H1 (cell line): ENCODE measurements around the gene SLC9A7. TPM values are rescaled to one million over a fixed set of nuclear protein-coding genes. Genes with fewer than 3 reads are reported as not detected.

ENCODE experiments used
- CTCF ChIA-PET: fragments of 300-600 bp; sonication (Branson Sonifier 250); formaldehyde crosslinking; loops from one replicate; lab custom pipeline; 2021; ENCODE audit not compliant: partially characterized antibody; lab: Charles Lee
- POLR2A ChIA-PET: fragments of 300-600 bp; sonication (Branson Sonifier 250); formaldehyde crosslinking; loops from one replicate; lab custom pipeline; 2021; ENCODE audit warnings: inconsistent platforms; ENCODE audit not compliant: partially characterized antibody; lab: Charles Lee
- DNase-seq, 2 experiments: peaks; one replicate each; pipeline versions ENCODE4 v3.0.0 to v3.0.0-alpha.2; 2010 to 2022; ENCODE audit warnings: low spot score in 2 of 2, low read depth in 1 of 2, mixed read lengths in 1 of 2
- FAIRE-seq: peaks from 2 replicates; lab custom pipeline; 2011; peaks lifted over from hg19 to GRCh38; lab: Jason Lieb, UNC
- H2AFZ ChIP-seq: 2 replicates; pipeline ENCODE4 v1.8.1; 2012; ENCODE audit warnings: low read length, inconsistent platforms
- H2AK5ac ChIP-seq: 2 replicates; pipeline ENCODE4 v1.6.1; 2013; ENCODE audit warnings: low read depth, low read length
- H2BK120ac ChIP-seq: replicated peaks from 2 replicates; pipeline ENCODE3; 2013; ENCODE audit warnings: low read depth, low read length, inconsistent platforms
- H2BK12ac ChIP-seq: 2 replicates; pipeline ENCODE4 v1.6.1; 2013; ENCODE audit warnings: low read depth, low read length
- H2BK15ac ChIP-seq: 2 replicates; pipeline ENCODE4 v1.6.1; 2013; ENCODE audit warnings: low read length
- H2BK20ac ChIP-seq: 2 replicates; pipeline ENCODE4 v1.6.1; 2013; ENCODE audit warnings: low read length
- H2BK5ac ChIP-seq: 2 replicates; pipeline ENCODE4 v1.6.1; 2013; ENCODE audit warnings: low read depth, low read length
- H3K14ac ChIP-seq: 2 replicates; pipeline ENCODE4 v1.6.1; 2013; ENCODE audit warnings: inconsistent platforms; ENCODE audit not compliant: insufficient read length
- H3K18ac ChIP-seq: 2 replicates; pipeline ENCODE4 v1.6.1; 2013; ENCODE audit warnings: low read length; ENCODE audit errors: extremely low read depth
- H3K23ac ChIP-seq: 2 replicates; pipeline ENCODE4 v1.6.1; 2013; ENCODE audit warnings: inconsistent platforms; ENCODE audit not compliant: insufficient read length
- H3K23me2 ChIP-seq: 2 replicates; pipeline ENCODE4 v1.6.1; 2013; ENCODE audit warnings: low read depth, low read length
- H3K27ac ChIP-seq: 2 replicates; pipeline ENCODE4 v1.6.1; 2011; ENCODE audit warnings: low read depth, low read length, inconsistent platforms
- H3K27me3 ChIP-seq, 4 experiments: replicated peaks in 1 of 4; 1 replicate in 1 of 4; 2 replicates in 3 of 4; pipeline versions ENCODE4 v1.6.1 to v1.8.1; 2011 to 2013; ENCODE audit warnings: low read length in 3 of 4, mild to moderate bottlenecking in 3 of 4, inconsistent platforms in 2 of 4, mixed read lengths in 2 of 4, moderate library complexity in 1 of 4; ENCODE audit not compliant: control insufficient read depth in 3 of 4, insufficient read depth in 3 of 4; ENCODE audit errors: extremely low read depth in 1 of 4
- H3K36me3 ChIP-seq, 4 experiments: 2 replicates each; pipeline versions ENCODE4 v1.6.1 to v1.8.1; 2011 to 2013; ENCODE audit warnings: mild to moderate bottlenecking in 4 of 4, low read length in 3 of 4, moderate library complexity in 2 of 4, control low read depth in 1 of 4, inconsistent platforms in 1 of 4; ENCODE audit not compliant: insufficient read depth in 4 of 4, control insufficient read depth in 2 of 4
- H3K4ac ChIP-seq: replicated peaks from 2 replicates; pipeline ENCODE3; 2013; ENCODE audit warnings: low read length, low read depth, mixed read lengths, inconsistent platforms; ENCODE audit not compliant: insufficient read length
- H3K4me1 ChIP-seq, 4 experiments: replicated peaks in 1 of 4; 1 replicate in 1 of 4; 2 replicates in 3 of 4; pipeline versions ENCODE4 v1.6.1 to v1.8.1; 2011 to 2013; ENCODE audit warnings: low read length in 3 of 4, inconsistent platforms in 2 of 4, mixed read lengths in 1 of 4; ENCODE audit not compliant: insufficient read depth in 4 of 4, control insufficient read depth in 3 of 4
- H3K4me2 ChIP-seq, 2 experiments: 2 replicates each; pipeline versions ENCODE4 v1.6.1 to v1.8.1; 2011 to 2013; ENCODE audit warnings: low read depth in 2 of 2, low read length in 2 of 2, control low read depth in 1 of 2, inconsistent platforms in 1 of 2, mild to moderate bottlenecking in 1 of 2; ENCODE audit not compliant: insufficient read depth in 1 of 2
- H3K4me3 ChIP-seq, 4 experiments: fragments of 200-600, 300-600 bp in 1 of 4; sonication (generic), shearing (Covaris generic), sonication (Bioruptor Twin) in 1 of 4; 2 replicates each; pipeline versions ENCODE4 v1.5.1 to v1.8.1; 2011 to 2016; ENCODE audit warnings: low read length in 4 of 4, low read depth in 3 of 4, control low read depth in 2 of 4, inconsistent platforms in 2 of 4, mild to moderate bottlenecking in 2 of 4, mixed read lengths in 1 of 4, moderate library complexity in 1 of 4; ENCODE audit not compliant: insufficient read depth in 2 of 4; ENCODE audit errors: extremely low read depth in 1 of 4
- H3K56ac ChIP-seq: replicated peaks from 2 replicates; pipeline ENCODE3; 2013; ENCODE audit warnings: low read depth, mild to moderate bottlenecking, mixed read lengths, low read length, inconsistent platforms; ENCODE audit not compliant: insufficient read length
- H3K79me1 ChIP-seq: 2 replicates; pipeline ENCODE4 v1.6.1; 2013; ENCODE audit warnings: low read depth, low read length, control low read depth
- H3K79me2 ChIP-seq, 2 experiments: 2 replicates each; pipeline versions ENCODE4 v1.6.1 to v1.8.1; 2012 to 2013; ENCODE audit warnings: low read length in 2 of 2, mild to moderate bottlenecking in 2 of 2, inconsistent platforms in 1 of 2; ENCODE audit not compliant: insufficient read depth in 2 of 2, control insufficient read depth in 1 of 2
- H3K9ac ChIP-seq, 4 experiments: replicated peaks in 1 of 4; 1 replicate in 1 of 4; 2 replicates in 3 of 4; pipeline versions ENCODE4 v1.6.1 to v1.8.1; 2011 to 2013; ENCODE audit warnings: low read depth in 3 of 4, low read length in 3 of 4, control low read depth in 2 of 4, mild to moderate bottlenecking in 2 of 4, moderate library complexity in 2 of 4, inconsistent platforms in 1 of 4; ENCODE audit errors: extremely low read depth in 1 of 4
- H3K9me3 ChIP-seq, 2 experiments: 2 replicates each; pipeline versions ENCODE4 v1.6.1 to v1.8.1; 2012 to 2013; ENCODE audit warnings: mild to moderate bottlenecking in 2 of 2, moderate library complexity in 2 of 2, control low read depth in 1 of 2, inconsistent platforms in 1 of 2, low read depth in 1 of 2, low read length in 1 of 2, mixed read lengths in 1 of 2; ENCODE audit not compliant: insufficient read depth in 2 of 2
- H4K20me1 ChIP-seq, 2 experiments: replicated peaks in 1 of 2; 2 replicates each; pipeline versions ENCODE3 to v1.8.1; 2011 to 2013; ENCODE audit warnings: inconsistent platforms in 2 of 2, low read length in 2 of 2, mild to moderate bottlenecking in 1 of 2; ENCODE audit not compliant: insufficient read depth in 2 of 2, control insufficient read depth in 1 of 2
- H4K5ac ChIP-seq: 2 replicates; pipeline ENCODE4 v1.6.1; 2013; ENCODE audit warnings: low read length, low read depth, mixed read lengths, inconsistent platforms; ENCODE audit not compliant: insufficient read length
- H4K8ac ChIP-seq: 2 replicates; pipeline ENCODE4 v1.8.0; 2013; ENCODE audit warnings: mild to moderate bottlenecking, moderate library complexity, low read length, inconsistent platforms; ENCODE audit not compliant: insufficient read depth; ENCODE audit errors: extremely low read depth
- H4K91ac ChIP-seq: replicated peaks from 2 replicates; pipeline ENCODE3; 2013; ENCODE audit warnings: low read length, mixed read lengths, inconsistent platforms; ENCODE audit not compliant: insufficient read length
- ATF3 ChIP-seq: IDR thresholded peaks from 2 replicates; pipeline ENCODE4 v1.6.1; 2011; ENCODE audit warnings: low read depth, mild to moderate bottlenecking, low read length; ENCODE audit not compliant: insufficient read depth
- BCL11A ChIP-seq, 2 experiments: IDR thresholded peaks; one replicate each; pipeline ENCODE4 v1.6.1; 2011; ENCODE audit warnings: low read depth in 2 of 2, low read length in 2 of 2, mild to moderate bottlenecking in 2 of 2
- E2F6 ChIP-seq: IDR thresholded peaks from 2 replicates; pipeline ENCODE4 v1.6.1; 2012; ENCODE audit warnings: inconsistent platforms
- NANOG ChIP-seq: IDR thresholded peaks from 2 replicates; pipeline ENCODE4 v1.6.1; 2011; ENCODE audit warnings: low read length, low read depth, mild to moderate bottlenecking, inconsistent platforms; ENCODE audit not compliant: insufficient read depth, poor library complexity, severe bottlenecking
- SP1 ChIP-seq: IDR thresholded peaks from 2 replicates; pipeline ENCODE4 v1.6.1; 2011; ENCODE audit warnings: low read depth, low read length
- SP4 ChIP-seq: IDR thresholded peaks from 2 replicates; pipeline ENCODE4 v1.6.1; 2012; ENCODE audit warnings: low read length, inconsistent platforms
- WGBS, 2 experiments: shearing (Covaris generic) in 1 of 2; methylation state at CpG; one replicate each; pipeline versions ENCODE4 v1.1.6 to v1.1.7; 2013 to 2015; ENCODE audit warnings: low lambda C conversion rate in 2 of 2, mixed read lengths in 2 of 2, inconsistent platforms in 1 of 2, low coverage in 1 of 2, missing lambda C conversion rate in 1 of 2; ENCODE audit not compliant: insufficient replicate concordance in 2 of 2, insufficient coverage in 1 of 2, insufficient read length in 1 of 2; ENCODE audit errors: extremely low coverage in 1 of 2, missing lambda C conversion rate in 1 of 2; 5-methylcytosine and 5-hydroxymethylcytosine counted together
- polyA plus RNA-seq, 7 experiments: library from polyadenylated mRNA; depleted of rRNA in 3 of 7; stranded (reverse) in 5 of 7; unstranded in 2 of 7; fragments of >200 nt in 5 of 7; fragments of 200-250 nt in 2 of 7; gene quantifications; 1 replicate in 5 of 7; 2 replicates in 1 of 7; 4 replicates in 1 of 7; pipeline versions ENCODE4 v1.2.1 to v1.2.3, GENCODE V29; 2011 to 2013; ENCODE audit warnings: missing spikeins in 2 of 7, mixed read lengths in 2 of 7
- total RNA-seq: library from RNA; stranded (reverse); fragmentation: NEBNext Ultra II Directional; extraction: Animal tissue kit (Norgen Biotek cat#: 25700); gene quantifications from 2 replicates; pipeline ENCODE4 v1.2.1, GENCODE V29; 2021
- TF ChIP-seq, protein P1 (sequence below), 3 experiments: IDR thresholded peaks; 1 replicate in 2 of 3; 2 replicates in 1 of 3; pipeline versions ENCODE4 v1.5.1 to v1.6.1; 2011; ENCODE audit warnings: low read length in 3 of 3, mild to moderate bottlenecking in 3 of 3, inconsistent platforms in 2 of 3, low read depth in 1 of 3, moderate library complexity in 1 of 3; ENCODE audit not compliant: insufficient read depth in 1 of 3; ENCODE audit errors: control extremely low read depth in 1 of 3
- TF ChIP-seq, protein P2 (sequence below): IDR thresholded peaks from 2 replicates; pipeline ENCODE4 v1.6.1; 2011; ENCODE audit warnings: low read length, improper control_type of control experiment

The SLC9A7 gene
- total and polyA plus RNA-seq, 2 of the 8 experiments (the other 6 are each of a cell fraction or from before 2014, with no cell fraction given): 6.7 to 17.2 TPM

GRCh38 chrX:46686003-46686645, 72.8 kb downstream of the SLC9A7 start:
- Histone ChIP-seq H2AK5ac (no peak overlapping the region), H2AFZ (no peak overlapping the region), H2BK12ac (no peak overlapping the region), H3K9me3 (no peaks in the 10 kb centered on the region), H4K5ac (no peak overlapping the region), H3K79me2 (no peaks in the 10 kb centered on the region), H3K23ac (no peak overlapping the region), H2BK5ac (no peak overlapping the region), H3K4me1 (no peaks in the 10 kb centered on the region), H3K4ac (no peak overlapping the region), H4K20me1 (no peaks in the 10 kb centered on the region), H3K36me3 (no peaks in the 10 kb centered on the region), H2BK20ac (no peak overlapping the region), H3K4me2 (no peak overlapping the region), H2BK15ac (no peak overlapping the region), H3K23me2 (no peaks in the 10 kb centered on the region), H3K56ac (no peak overlapping the region), H3K4me3 (no peak overlapping the region), H2BK120ac (no peak overlapping the region), H3K79me1 (no peaks in the 10 kb centered on the region), H3K9ac (no peak overlapping the region), H3K27ac (no peak overlapping the region), H3K18ac (no peak overlapping the region), H3K14ac (no peak overlapping the region), H3K27me3 (no peaks in the 10 kb centered on the region), H4K91ac (no peak overlapping the region), H4K8ac (no peak overlapping the region)
- 28% methylated on average over 5 of the region's 5 CpGs; no CpG with 5 or more reads in 1 of the 2 experiments for WGBS, 2 experiments
- CTCF ChIA-PET: interaction anchor here (0.6 to 1.6 kb wide), 8 partner anchors 8 to 172 kb away, joined by 3 to 5 read pairs (median 4); no protein-coding TSS in a partner anchor
- FAIRE-seq (no peak), DNase-seq (no peak)
- POLR2A ChIA-PET: no interaction called here
- no peak for TF ChIP-seq SP4
- TF ChIP-seq NANOG: no peak
- TF ChIP-seq E2F6: no peak
- TF ChIP-seq ATF3: no peak
- no peak for TF ChIP-seq BCL11A (IDR thresholded peaks at IDR 0.05; ENCODE audit: low read depth in 2 of 2, low read length in 2 of 2)
- TF ChIP-seq, protein P1, sequence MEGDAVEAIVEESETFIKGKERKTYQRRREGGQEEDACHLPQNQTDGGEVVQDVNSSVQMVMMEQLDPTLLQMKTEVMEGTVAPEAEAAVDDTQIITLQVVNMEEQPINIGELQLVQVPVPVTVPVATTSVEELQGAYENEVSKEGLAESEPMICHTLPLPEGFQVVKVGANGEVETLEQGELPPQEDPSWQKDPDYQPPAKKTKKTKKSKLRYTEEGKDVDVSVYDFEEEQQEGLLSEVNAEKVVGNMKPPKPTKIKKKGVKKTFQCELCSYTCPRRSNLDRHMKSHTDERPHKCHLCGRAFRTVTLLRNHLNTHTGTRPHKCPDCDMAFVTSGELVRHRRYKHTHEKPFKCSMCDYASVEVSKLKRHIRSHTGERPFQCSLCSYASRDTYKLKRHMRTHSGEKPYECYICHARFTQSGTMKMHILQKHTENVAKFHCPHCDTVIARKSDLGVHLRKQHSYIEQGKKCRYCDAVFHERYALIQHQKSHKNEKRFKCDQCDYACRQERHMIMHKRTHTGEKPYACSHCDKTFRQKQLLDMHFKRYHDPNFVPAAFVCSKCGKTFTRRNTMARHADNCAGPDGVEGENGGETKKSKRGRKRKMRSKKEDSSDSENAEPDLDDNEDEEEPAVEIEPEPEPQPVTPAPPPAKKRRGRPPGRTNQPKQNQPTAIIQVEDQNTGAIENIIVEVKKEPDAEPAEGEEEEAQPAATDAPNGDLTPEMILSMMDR (IDR thresholded peaks at IDR 0.05; ENCODE audit: control extremely low read depth in 1 of 3, insufficient read depth in 1 of 3, low read depth in 1 of 3, low read length in 3 of 3): peak in 2 of 3 experiments; percentile 41 to 62; a peak in 2 of 4 replicates
- no peak for TF ChIP-seq SP1
- TF ChIP-seq, protein P2, sequence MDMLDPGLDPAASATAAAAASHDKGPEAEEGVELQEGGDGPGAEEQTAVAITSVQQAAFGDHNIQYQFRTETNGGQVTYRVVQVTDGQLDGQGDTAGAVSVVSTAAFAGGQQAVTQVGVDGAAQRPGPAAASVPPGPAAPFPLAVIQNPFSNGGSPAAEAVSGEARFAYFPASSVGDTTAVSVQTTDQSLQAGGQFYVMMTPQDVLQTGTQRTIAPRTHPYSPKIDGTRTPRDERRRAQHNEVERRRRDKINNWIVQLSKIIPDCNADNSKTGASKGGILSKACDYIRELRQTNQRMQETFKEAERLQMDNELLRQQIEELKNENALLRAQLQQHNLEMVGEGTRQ: no peak
